Upper lobe of right lung (tissue), 1 donor: ENCODE measurements around the gene IPO9. TPM values are rescaled to one million over a fixed set of nuclear protein-coding genes. Genes with fewer than 3 reads are reported as not detected.

Experiments
- ATAC-seq: fragments of 200-7000 bp; cut with Tn5 transposase; one replicate; pipeline ENCODE4 v1.9.1; 2020; ENCODE audit warnings: mild to moderate bottlenecking, moderate library complexity
- DNase-seq: peaks from one replicate; pipeline ENCODE4 v3.0.0-alpha.2; 2020
- H3K27ac ChIP-seq: fragments of 200-600 bp; one replicate; pipeline ENCODE4 v1.8.0; 2022
- H3K27me3 ChIP-seq: fragments of 200-600 bp; one replicate; pipeline ENCODE4 v1.8.0; 2022; ENCODE audit warnings: mild to moderate bottlenecking
- H3K36me3 ChIP-seq: fragments of 200-600 bp; one replicate; pipeline ENCODE4 v1.8.0; 2022
- H3K4me1 ChIP-seq: fragments of 200-600 bp; one replicate; pipeline ENCODE4 v1.8.0; 2022
- H3K4me3 ChIP-seq: fragments of 200-600 bp; one replicate; pipeline ENCODE4 v1.8.0; 2022; ENCODE audit warnings: mild to moderate bottlenecking
- H3K9me3 ChIP-seq: fragments of 200-600 bp; one replicate; pipeline ENCODE4 v1.8.0; 2022
- CTCF ChIP-seq: fragments of 200-600 bp; IDR thresholded peaks from one replicate; pipeline ENCODE4 v1.8.0; 2022; ENCODE audit warnings: antibody characterized with exemption
- intact Hi-C: fragments of 100-400 bp; cut with DNase I; formaldehyde crosslinking; loops from one replicate; pipeline ENCODE4 v1.11.0; 2022
- total RNA-seq: library from RNA; stranded (reverse); fragmentation: NEBNext Ultra II Directional; extraction: Animal tissue kit (Norgen Biotek cat#: 25700); gene quantifications from one replicate; pipeline ENCODE4 v1.2.1, GENCODE V29; 2021
- donor health status: DM: no; HTN: yes; CAD: no; lungs with severe emphysema.

Gene IPO9
- total RNA-seq, 1 donor from 2014 or later, result 44.5 TPM

- no peak for TF ChIP-seq CTCF
- Histone ChIP-seq H3K4me3 (no peak overlapping the region), H3K9me3 (no peaks in the 10 kb centered on the region), H3K36me3 (no peaks in the 10 kb centered on the region), H3K4me1 (peaks cover 17% of the 10 kb centered on the region), H3K27ac (no peak overlapping the region), H3K27me3 (no peaks in the 10 kb centered on the region)
- ATAC-seq, result peak; percentile 66
- no peak for DNase-seq
- intact Hi-C loops, result no loop called here
Observed at GRCh38 chr1:201882665-201883132, 53.7 kb downstream of the IPO9 start.

GRCh38 chr1:201883266-201883665 lies 54.3 kb downstream of the IPO9 start:
- no peak for DNase-seq
- intact Hi-C loops, result no loop called here
- Histone ChIP-seq H3K4me3 (no peak overlapping the region), H3K9me3 (no peaks in the 10 kb centered on the region), H3K36me3 (no peaks in the 10 kb centered on the region), H3K27me3 (no peaks in the 10 kb centered on the region), H3K4me1 (peaks cover 17% of the 10 kb centered on the region), H3K27ac (no peak overlapping the region)
- no peak for ATAC-seq
- no peak for TF ChIP-seq CTCF

- no peak overlapping the region for H3K4me3 ChIP-seq
- peaks cover 19% of the 10 kb centered on the region for H3K4me1 ChIP-seq
- DNase-seq (no peak), ATAC-seq (peak; percentile 31)
- no peak for TF ChIP-seq CTCF
- no peaks in the 10 kb centered on the region for H3K36me3 ChIP-seq
- intact Hi-C loops, result no loop called here
- no peaks in the 10 kb centered on the region for H3K27me3 ChIP-seq
- no peak overlapping the region for H3K27ac ChIP-seq
- H3K9me3 ChIP-seq, result no peaks in the 10 kb centered on the region
Observed at GRCh38 chr1:201883786-201884185, 54.8 kb downstream of the IPO9 start.

- TF ChIP-seq CTCF, result no peak
- ATAC-seq (no peak), DNase-seq (no peak)
- no peak overlapping the region for H3K27ac ChIP-seq
- H3K4me3 ChIP-seq, result no peak overlapping the region
- peaks cover 24% of the 10 kb centered on the region for H3K4me1 ChIP-seq
- no peaks in the 10 kb centered on the region for H3K9me3 ChIP-seq
- intact Hi-C loops, result no loop called here
- peaks cover 2% of the 10 kb centered on the region for H3K27me3 ChIP-seq
- no peaks in the 10 kb centered on the region for H3K36me3 ChIP-seq
Observed at GRCh38 chr1:201884425-201884824, 55.5 kb downstream of the IPO9 start.

- Histone ChIP-seq H3K27ac (no peak overlapping the region), H3K4me3 (no peak overlapping the region), H3K27me3 (peaks cover 5% of the 10 kb centered on the region), H3K36me3 (no peaks in the 10 kb centered on the region), H3K4me1 (peaks cover 26% of the 10 kb centered on the region), H3K9me3 (no peaks in the 10 kb centered on the region)
- ATAC-seq (peak; percentile 5), DNase-seq (no peak)
- TF ChIP-seq CTCF, result no peak
- intact Hi-C loops, result no loop called here
Observed at GRCh38 chr1:201885531-201886075, 56.6 kb downstream of the IPO9 start.
